Astrocyte (in vitro differentiated cells and primary cell): ENCODE measurements around the gene ST14. TPM values are rescaled to one million over a fixed set of nuclear protein-coding genes. Genes with fewer than 3 reads are reported as not detected.
"Not testable (repeated sequence)": the region's sequence is repeated elsewhere in the genome, so short reads cannot be mapped to it uniquely, and the experiment has no call there.

Experiments
- DNase-seq: peaks from one replicate; pipeline ENCODE4 v3.0.0-alpha.2; 2010; ENCODE audit warnings: low read depth
- FAIRE-seq: peaks from 2 replicates; lab custom pipeline; 2011; peaks lifted over from hg19 to GRCh38; lab: Jason Lieb, UNC
- H2AFZ ChIP-seq: 2 replicates; pipeline ENCODE4 v1.6.0; 2012; ENCODE audit warnings: low read depth, low read length, inconsistent platforms
- H3K27ac ChIP-seq: 2 replicates; pipeline ENCODE4 v1.5.1; 2011; ENCODE audit warnings: low read depth, low read length, inconsistent platforms
- H3K27me3 ChIP-seq: 2 replicates; pipeline ENCODE4 v1.6.0; 2011; ENCODE audit warnings: low read length, inconsistent platforms; ENCODE audit not compliant: insufficient read depth
- H3K36me3 ChIP-seq: 2 replicates; pipeline ENCODE4 v1.5.1; 2011; ENCODE audit warnings: low read length, inconsistent platforms; ENCODE audit not compliant: insufficient read depth
- H3K4me1 ChIP-seq: 2 replicates; pipeline ENCODE4 v1.5.1; 2011; ENCODE audit warnings: low read length, inconsistent platforms; ENCODE audit not compliant: insufficient read depth
- H3K4me2 ChIP-seq: 2 replicates; pipeline ENCODE4 v1.6.0; 2012; ENCODE audit warnings: low read length, inconsistent platforms
- H3K4me3 ChIP-seq: 2 replicates; pipeline ENCODE4 v1.5.1; 2011; ENCODE audit warnings: low read depth, mild to moderate bottlenecking, low read length, inconsistent platforms; ENCODE audit not compliant: insufficient read depth
- H3K79me2 ChIP-seq: 2 replicates; pipeline ENCODE4 v1.6.0; 2012; ENCODE audit warnings: mild to moderate bottlenecking, low read length, inconsistent platforms; ENCODE audit not compliant: insufficient read depth
- H3K9ac ChIP-seq: 2 replicates; pipeline ENCODE4 v1.6.0; 2012; ENCODE audit warnings: mild to moderate bottlenecking, low read length, inconsistent platforms
- H3K9me3 ChIP-seq: 2 replicates; pipeline ENCODE4 v1.5.1; 2012; ENCODE audit warnings: low read depth, mild to moderate bottlenecking, low read length, inconsistent platforms; ENCODE audit not compliant: insufficient read depth
- H4K20me1 ChIP-seq: 2 replicates; pipeline ENCODE4 v1.6.0; 2012; ENCODE audit warnings: low read length, inconsistent platforms; ENCODE audit not compliant: insufficient read depth
- H3K27ac Mint-ChIP-seq: one replicate; pipeline ENCODE4 v1.8.0; 2021; ENCODE audit warnings: mild to moderate bottlenecking, mixed read lengths; ENCODE audit not compliant: unreplicated experiment
- H3K27me3 Mint-ChIP-seq: one replicate; pipeline ENCODE4 v1.8.0; 2021; ENCODE audit warnings: low read depth, mixed read lengths; ENCODE audit not compliant: unreplicated experiment
- H3K36me3 Mint-ChIP-seq: one replicate; pipeline ENCODE4 v1.8.0; 2021; ENCODE audit warnings: low read depth, mixed read lengths; ENCODE audit not compliant: unreplicated experiment
- H3K4me1 Mint-ChIP-seq: one replicate; pipeline ENCODE4 v1.8.0; 2021; ENCODE audit warnings: low read depth, mixed read lengths; ENCODE audit not compliant: unreplicated experiment
- H3K4me3 Mint-ChIP-seq: one replicate; pipeline ENCODE4 v1.8.0; 2021; ENCODE audit warnings: mild to moderate bottlenecking, moderate library complexity, mixed read lengths; ENCODE audit not compliant: unreplicated experiment
- H3K9me3 Mint-ChIP-seq: one replicate; pipeline ENCODE4 v1.8.0; 2021; ENCODE audit warnings: mild to moderate bottlenecking, mixed read lengths; ENCODE audit not compliant: unreplicated experiment
- CTCF ChIP-seq: IDR thresholded peaks from 2 replicates; pipeline ENCODE4 v1.5.1; 2011; ENCODE audit warnings: low read depth, mild to moderate bottlenecking, inconsistent platforms, low read length, moderate library complexity; ENCODE audit not compliant: insufficient read depth
- EZH2 ChIP-seq: IDR thresholded peaks from 2 replicates; pipeline ENCODE4 v1.6.1; 2012; ENCODE audit warnings: mild to moderate bottlenecking, low read length, inconsistent platforms; ENCODE audit not compliant: insufficient read depth
- total RNA-seq: library from RNA; stranded (reverse); gene quantifications from 2 replicates; pipeline ENCODE4 v1.2.1, GENCODE V29; 2021

The ST14 gene
- total RNA-seq, 1 donor from 2014 or later: 4.2 TPM

- Histone ChIP-seq H2AFZ (no peak overlapping the region), H3K9me3 (no peaks in the 10 kb centered on the region), H3K79me2 (no peaks in the 10 kb centered on the region), H3K9ac (no peak overlapping the region), H3K4me3 (no peak overlapping the region), H3K27me3 (peaks cover 5% of the 10 kb centered on the region), H3K4me2 (peak overlapping the region; percentile 21), H4K20me1 (no peaks in the 10 kb centered on the region), H3K36me3 (no peaks in the 10 kb centered on the region), H3K4me1 (peaks cover 19% of the 10 kb centered on the region), H3K27ac (no peak overlapping the region)
- DNase-seq: peak; percentile 77
- no peak overlapping the region for H3K4me3 Mint-ChIP-seq
- TF ChIP-seq EZH2 (no peak), CTCF (no peak)
- no peaks in the 10 kb centered on the region for H3K9me3 Mint-ChIP-seq
- H3K27ac Mint-ChIP-seq: no peak overlapping the region
- FAIRE-seq: no peak
- H3K4me1 Mint-ChIP-seq: peaks cover 19% of the 10 kb centered on the region
- peaks cover 6% of the 10 kb centered on the region for H3K27me3 Mint-ChIP-seq
- no peaks in the 10 kb centered on the region for H3K36me3 Mint-ChIP-seq
These were observed 8.5 kb downstream of the ST14 start for GRCh38 chr11:130168105-130168504.

- no peaks in the 10 kb centered on the region for H3K9me3 ChIP-seq
- no peak overlapping the region for H3K27ac ChIP-seq
- H3K27me3 ChIP-seq: peaks cover 10% of the 10 kb centered on the region
- H3K4me2 ChIP-seq: no peak overlapping the region
- FAIRE-seq (no peak), DNase-seq (no peak)
- no peak overlapping the region for H3K4me3 ChIP-seq
- Mint-ChIP-seq H3K4me3 (no peak overlapping the region), H3K27ac (no peak overlapping the region), H3K36me3 (no peaks in the 10 kb centered on the region), H3K9me3 (no peaks in the 10 kb centered on the region), H3K4me1 (peaks cover 14% of the 10 kb centered on the region), H3K27me3 (peaks cover 4% of the 10 kb centered on the region)
- no peaks in the 10 kb centered on the region for H4K20me1 ChIP-seq
- no peak overlapping the region for H3K9ac ChIP-seq
- H3K4me1 ChIP-seq: peaks cover 19% of the 10 kb centered on the region
- TF ChIP-seq CTCF (no peak), EZH2 (no peak)
- no peak overlapping the region for H2AFZ ChIP-seq
- no peaks in the 10 kb centered on the region for H3K36me3 ChIP-seq
- no peaks in the 10 kb centered on the region for H3K79me2 ChIP-seq
These were observed 10.8 kb downstream of the ST14 start for GRCh38 chr11:130170345-130170744.

GRCh38 chr11:130171534-130171933 lies 12.0 kb downstream of the ST14 start:
- H3K36me3 Mint-ChIP-seq: no peaks in the 10 kb centered on the region
- no peak overlapping the region for H3K4me3 ChIP-seq
- H2AFZ ChIP-seq: no peak overlapping the region
- peaks cover 9% of the 10 kb centered on the region for H3K4me1 Mint-ChIP-seq
- no peak overlapping the region for H3K4me3 Mint-ChIP-seq
- no peak overlapping the region for H3K27ac Mint-ChIP-seq
- DNase-seq (no peak), FAIRE-seq (no peak)
- peaks cover 4% of the 10 kb centered on the region for H3K27me3 Mint-ChIP-seq
- no peaks in the 10 kb centered on the region for H3K9me3 ChIP-seq
- no peaks in the 10 kb centered on the region for H3K9me3 Mint-ChIP-seq
- H3K27ac ChIP-seq: no peak overlapping the region
- no peak overlapping the region for H3K4me2 ChIP-seq
- no peak overlapping the region for H3K9ac ChIP-seq
- H3K4me1 ChIP-seq: peaks cover 11% of the 10 kb centered on the region
- peaks cover 10% of the 10 kb centered on the region for H3K27me3 ChIP-seq
- H3K36me3 ChIP-seq: no peaks in the 10 kb centered on the region
- no peaks in the 10 kb centered on the region for H4K20me1 ChIP-seq
- TF ChIP-seq EZH2 (no peak), CTCF (no peak)
- no peaks in the 10 kb centered on the region for H3K79me2 ChIP-seq

- H3K4me1 Mint-ChIP-seq, H3K79me2 ChIP-seq, H3K9me3 ChIP-seq, H3K9ac ChIP-seq, H3K9me3 Mint-ChIP-seq, H3K27ac Mint-ChIP-seq, H3K27me3 Mint-ChIP-seq, H4K20me1 ChIP-seq, FAIRE-seq, H3K4me1 ChIP-seq, H3K4me3 Mint-ChIP-seq, H3K36me3 ChIP-seq, H3K4me2 ChIP-seq, DNase-seq, H3K36me3 Mint-ChIP-seq, H3K27ac ChIP-seq, H2AFZ ChIP-seq, H3K4me3 ChIP-seq: not testable (repeated sequence)
- peaks cover 10% of the 10 kb centered on the region for H3K27me3 ChIP-seq
These were observed 12.4 kb downstream of the ST14 start for GRCh38 chr11:130172001-130172400.
